ENCODE measurements around the gene VEGFB. TPM values are rescaled to one million over a fixed set of nuclear protein-coding genes. Genes with fewer than 3 reads are reported as not detected.

Gene VEGFB
- total RNA-seq = 9.1 TPM

- H3K27me3 ChIP-seq (ENCODE audit: insufficient read depth, low read length) = no peaks in the 10 kb centered on the region
- H3K4me3 ChIP-seq (ENCODE audit: low read length) = peak within 1 kb of the TSS; percentile 42
- no peaks in the 10 kb centered on the region for H3K9me3 ChIP-seq (ENCODE audit: low read depth, low read length)
- peaks cover 72% of the 10 kb centered on the region for H3K4me1 ChIP-seq (ENCODE audit: insufficient read depth, low read length)
These were observed at the start of gene VEGFB for GRCh38 chr11:64233913-64234586. VEGFB (plus strand) TSS chr11:64234584; CDS start chr11:64234834, 250 bp downstream.

- Histone ChIP-seq H3K4me1 (ENCODE audit: insufficient read depth, low read length) (peaks cover 44% of the 10 kb centered on the region), H3K4me3 (ENCODE audit: low read length) (peak overlapping the region; percentile 73), H3K27me3 (ENCODE audit: insufficient read depth, low read length) (no peaks in the 10 kb centered on the region), H3K9me3 (ENCODE audit: low read depth, low read length) (no peaks in the 10 kb centered on the region)
These were observed 49.1 kb upstream of the VEGFB start for GRCh38 chr11:64185175-64185692.

- peaks cover 43% of the 10 kb centered on the region for H3K4me1 ChIP-seq (ENCODE audit: insufficient read depth, low read length)
- no peaks in the 10 kb centered on the region for H3K27me3 ChIP-seq (ENCODE audit: insufficient read depth, low read length)
- no peaks in the 10 kb centered on the region for H3K9me3 ChIP-seq (ENCODE audit: low read depth, low read length)
- peak within 1 kb of the TSS; percentile 73 for H3K4me3 ChIP-seq (ENCODE audit: low read length)
These were observed 48.5 kb upstream of the VEGFB start, which contains the start of gene STIP1 for GRCh38 chr11:64185693-64186491. STIP1 (plus strand) TSS chr11:64186171; CDS start chr11:64186262, 91 bp downstream.

- no peaks in the 10 kb centered on the region for H3K9me3 ChIP-seq (ENCODE audit: low read depth, low read length)
- no peak overlapping the region for H3K4me3 ChIP-seq (ENCODE audit: low read length)
- peaks cover 35% of the 10 kb centered on the region for H3K4me1 ChIP-seq (ENCODE audit: insufficient read depth, low read length)
- no peaks in the 10 kb centered on the region for H3K27me3 ChIP-seq (ENCODE audit: insufficient read depth, low read length)
These were observed 47.8 kb upstream of the VEGFB start for GRCh38 chr11:64186492-64187165.

GRCh38 chr11:64192434-64192833, 42.0 kb upstream of the VEGFB start:
- peaks cover 14% of the 10 kb centered on the region for H3K4me1 ChIP-seq (ENCODE audit: insufficient read depth, low read length)
- no peak overlapping the region for H3K4me3 ChIP-seq (ENCODE audit: low read length)
- no peaks in the 10 kb centered on the region for H3K9me3 ChIP-seq (ENCODE audit: low read depth, low read length)
- no peaks in the 10 kb centered on the region for H3K27me3 ChIP-seq (ENCODE audit: insufficient read depth, low read length)

GRCh38 chr11:64196626-64197025, 37.8 kb upstream of the VEGFB start:
- Histone ChIP-seq H3K9me3 (ENCODE audit: low read depth, low read length) (no peaks in the 10 kb centered on the region), H3K27me3 (ENCODE audit: insufficient read depth, low read length) (no peaks in the 10 kb centered on the region), H3K4me3 (ENCODE audit: low read length) (no peak overlapping the region), H3K4me1 (ENCODE audit: insufficient read depth, low read length) (peaks cover 3% of the 10 kb centered on the region)

- H3K9me3 ChIP-seq (ENCODE audit: low read depth, low read length) = no peaks in the 10 kb centered on the region
- H3K4me1 ChIP-seq (ENCODE audit: insufficient read depth, low read length) = peaks cover 3% of the 10 kb centered on the region
- no peaks in the 10 kb centered on the region for H3K27me3 ChIP-seq (ENCODE audit: insufficient read depth, low read length)
- no peak overlapping the region for H3K4me3 ChIP-seq (ENCODE audit: low read length)
These were observed 35.9 kb upstream of the VEGFB start for GRCh38 chr11:64198511-64198910.

GRCh38 chr11:64201543-64201942, 32.8 kb upstream of the VEGFB start:
- Histone ChIP-seq H3K4me1 (ENCODE audit: insufficient read depth, low read length) (peaks cover 27% of the 10 kb centered on the region), H3K9me3 (ENCODE audit: low read depth, low read length) (no peaks in the 10 kb centered on the region), H3K4me3 (ENCODE audit: low read length) (no peak overlapping the region), H3K27me3 (ENCODE audit: insufficient read depth, low read length) (no peaks in the 10 kb centered on the region)

GRCh38 chr11:64202992-64203391, 31.4 kb upstream of the VEGFB start:
- H3K9me3 ChIP-seq (ENCODE audit: low read depth, low read length) = no peaks in the 10 kb centered on the region
- H3K4me3 ChIP-seq (ENCODE audit: low read length) = no peak overlapping the region
- no peaks in the 10 kb centered on the region for H3K27me3 ChIP-seq (ENCODE audit: insufficient read depth, low read length)
- H3K4me1 ChIP-seq (ENCODE audit: insufficient read depth, low read length) = peaks cover 31% of the 10 kb centered on the region

GRCh38 chr11:64203421-64204079, 30.8 kb upstream of the VEGFB start:
- H3K27me3 ChIP-seq (ENCODE audit: insufficient read depth, low read length) = no peaks in the 10 kb centered on the region
- H3K4me1 ChIP-seq (ENCODE audit: insufficient read depth, low read length) = peaks cover 34% of the 10 kb centered on the region
- H3K4me3 ChIP-seq (ENCODE audit: low read length) = no peak overlapping the region
- no peaks in the 10 kb centered on the region for H3K9me3 ChIP-seq (ENCODE audit: low read depth, low read length)

GRCh38 chr11:64204080-64204440, 30.3 kb upstream of the VEGFB start:
- Histone ChIP-seq H3K27me3 (ENCODE audit: insufficient read depth, low read length) (no peaks in the 10 kb centered on the region), H3K9me3 (ENCODE audit: low read depth, low read length) (no peaks in the 10 kb centered on the region), H3K4me3 (ENCODE audit: low read length) (no peak overlapping the region), H3K4me1 (ENCODE audit: insufficient read depth, low read length) (peaks cover 39% of the 10 kb centered on the region)

GRCh38 chr11:64204464-64204989, 29.9 kb upstream of the VEGFB start:
- H3K27me3 ChIP-seq (ENCODE audit: insufficient read depth, low read length) = no peaks in the 10 kb centered on the region
- H3K4me1 ChIP-seq (ENCODE audit: insufficient read depth, low read length) = peaks cover 43% of the 10 kb centered on the region
- no peak overlapping the region for H3K4me3 ChIP-seq (ENCODE audit: low read length)
- no peaks in the 10 kb centered on the region for H3K9me3 ChIP-seq (ENCODE audit: low read depth, low read length)

GRCh38 chr11:64206457-64207255, 27.7 kb upstream of the VEGFB start, which contains the start of gene FERMT3:
FERMT3 (plus strand) TSS chr11:64206721; CDS start chr11:64207365, 644 bp downstream.
- Histone ChIP-seq H3K4me3 (ENCODE audit: low read length) (peak within 1 kb of the TSS; percentile 81), H3K9me3 (ENCODE audit: low read depth, low read length) (no peaks in the 10 kb centered on the region), H3K27me3 (ENCODE audit: insufficient read depth, low read length) (no peaks in the 10 kb centered on the region), H3K4me1 (ENCODE audit: insufficient read depth, low read length) (peaks cover 49% of the 10 kb centered on the region)

Measured in mononuclear cell (primary cell).